ENCODE results near the gene PSMA1. TPM values are rescaled to one million over a fixed set of nuclear protein-coding genes. Genes with fewer than 3 reads are reported as not detected.

PSMA1 gene
- total and polyA plus RNA-seq, 2 of the 8 experiments (the other 6 are each of a cell fraction or from before 2014, with no cell fraction given): 148 to 159 TPM

DNA sequence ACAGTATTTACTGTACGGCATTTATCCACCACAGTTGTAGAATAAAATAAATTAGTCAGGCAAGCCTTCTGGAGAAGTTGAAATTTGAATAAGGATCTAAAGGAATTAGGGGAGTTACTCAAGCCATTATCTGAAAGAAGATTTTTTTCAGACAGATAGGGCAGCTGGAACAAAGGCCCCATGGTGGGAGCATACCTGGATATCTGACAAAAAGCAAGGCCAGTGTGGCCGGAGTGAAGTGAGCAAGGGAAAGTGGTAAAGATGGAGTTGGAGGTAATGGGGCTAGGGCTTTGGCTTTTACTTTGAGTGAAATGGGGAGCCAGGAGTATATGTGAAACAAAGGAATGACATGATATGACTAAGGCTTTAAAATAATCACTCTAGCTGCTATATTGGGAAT lies 45.7 kb upstream of the PSMA1 start (continued):
- TF ChIP-seq YY1 (IDR thresholded peaks at IDR 0.05; ENCODE audit: low read depth, low read length): no peak
- no peak for TF ChIP-seq EZH2 (IDR thresholded peaks at IDR 0.05; ENCODE audit: low read depth, low read length, severe bottlenecking)
- TF ChIP-seq ASH2L (IDR thresholded peaks at IDR 0.05; ENCODE audit: low read length): no peak
- no peak for TF ChIP-seq SP4 (IDR thresholded peaks at IDR 0.05; ENCODE audit: low read length)
- no peak for TF ChIP-seq RXRA (IDR thresholded peaks at IDR 0.05; ENCODE audit: insufficient read depth, low read depth, low read length)

Measured in H1 (cell line).